Stimulated activated CD8-positive, alpha-beta memory T cell treated with anti-CD3 and anti-CD28 coated beads, Interleukin-4, amount 100 ng/mL, for 48 hours (primary cell): Measurements from ENCODE around the gene RPS6KA1.

Experiments used
- DNase-seq: peaks from one replicate; pipeline ENCODE4 v3.0.0-alpha.2; 2020

Gene RPS6KA1

GRCh38 chr1:26533951-26534509 is 4.5 kb downstream of the RPS6KA1 start:
- DNase-seq = no peak

- DNase-seq = no peak
Measured at GRCh38 chr1:26535201-26535600, 5.6 kb downstream of the RPS6KA1 start.

- no peak for DNase-seq
Measured at GRCh38 chr1:26536081-26536480, 6.5 kb downstream of the RPS6KA1 start.

GRCh38 chr1:26536521-26536920 is 7.0 kb downstream of the RPS6KA1 start:
- no peak for DNase-seq

- no peak for DNase-seq
Measured at GRCh38 chr1:26537951-26538352, 8.4 kb downstream of the RPS6KA1 start.

GRCh38 chr1:26538480-26539412 is 9.2 kb downstream of the RPS6KA1 start:
- DNase-seq = peak; percentile 77

GRCh38 chr1:26539722-26540121 is 10.2 kb downstream of the RPS6KA1 start:
- no peak for DNase-seq

- peak; percentile 39 for DNase-seq
Measured at GRCh38 chr1:26540351-26540750, 10.8 kb downstream of the RPS6KA1 start.

GRCh38 chr1:26541431-26541815 is 11.9 kb downstream of the RPS6KA1 start:
- no peak for DNase-seq

- DNase-seq = peak; percentile 90
Measured at GRCh38 chr1:26541816-26542711, 12.5 kb downstream of the RPS6KA1 start.

GRCh38 chr1:26542771-26543451 is 13.3 kb downstream of the RPS6KA1 start:
- DNase-seq = no peak

- no peak for DNase-seq
Measured at GRCh38 chr1:26543462-26543861, 13.9 kb downstream of the RPS6KA1 start.

- DNase-seq = no peak
Measured at GRCh38 chr1:26544126-26544525, 14.6 kb downstream of the RPS6KA1 start.

GRCh38 chr1:26545969-26546323 is 16.4 kb downstream of the RPS6KA1 start:
- no peak for DNase-seq

- no peak for DNase-seq
Measured at GRCh38 chr1:26546375-26546774, 16.8 kb downstream of the RPS6KA1 start.

- no peak for DNase-seq
Measured at GRCh38 chr1:26546819-26547218, 17.3 kb downstream of the RPS6KA1 start.

GRCh38 chr1:26548841-26549240 is 19.3 kb downstream of the RPS6KA1 start:
- no peak for DNase-seq

- no peak for DNase-seq
Measured at GRCh38 chr1:26550946-26551345, 21.4 kb downstream of the RPS6KA1 start.

GRCh38 chr1:26552720-26553119 is 23.2 kb downstream of the RPS6KA1 start:
- DNase-seq = no peak

GRCh38 chr1:26553942-26554682 is 24.6 kb downstream of the RPS6KA1 start:
- peak; percentile 39 for DNase-seq

- no peak for DNase-seq
Measured at GRCh38 chr1:26554781-26555180, 25.2 kb downstream of the RPS6KA1 start.

- no peak for DNase-seq
Measured at GRCh38 chr1:26555550-26555981, 26.0 kb downstream of the RPS6KA1 start.
